ENCODE data around the gene ST6GAL1.

Gene ST6GAL1

GRCh38 chr3:186955898-186956696, 25.8 kb downstream of the ST6GAL1 start:
- H3K9ac ChIP-seq (ENCODE audit: insufficient read length, low read depth): no peak overlapping the region

GRCh38 chr3:186959029-186959624, 28.8 kb downstream of the ST6GAL1 start:
- H3K4me3 ChIP-seq (ENCODE audit: insufficient read length, low read depth): no peak overlapping the region
- H3K27me3 ChIP-seq (ENCODE audit: insufficient read depth, insufficient read length): no peaks in the 10 kb centered on the region
- no peak for DNase-seq (ENCODE audit: low read depth, low spot score)
- H3K9ac ChIP-seq (ENCODE audit: insufficient read length, low read depth): no peak overlapping the region
- H3K36me3 ChIP-seq (ENCODE audit: insufficient read depth, insufficient read length, low read length): peaks cover 9% of the 10 kb centered on the region
- no peaks in the 10 kb centered on the region for H3K9me3 ChIP-seq (ENCODE audit: insufficient read depth, low read length)
- no peak for TF ChIP-seq SUZ12 (IDR thresholded peaks at IDR 0.05; ENCODE audit: extremely low read depth, insufficient read depth, insufficient read length)
- TF ChIP-seq ZNF274 (IDR thresholded peaks at IDR 0.05; ENCODE audit: low read depth, low read length): no peak
- TF ChIP-seq YY1 (IDR thresholded peaks at IDR 0.05; ENCODE audit: insufficient read depth, insufficient read length): no peak
- H3K4me1 ChIP-seq (ENCODE audit: insufficient read depth, insufficient read length): peaks cover 14% of the 10 kb centered on the region

More at GRCh38 chr3:186955898-186956696, 25.8 kb downstream of the ST6GAL1 start:
- Histone ChIP-seq H3K36me3 (ENCODE audit: insufficient read depth, insufficient read length, low read length) (peaks cover 5% of the 10 kb centered on the region), H3K4me3 (ENCODE audit: insufficient read length, low read depth) (no peak overlapping the region), H3K27me3 (ENCODE audit: insufficient read depth, insufficient read length) (no peaks in the 10 kb centered on the region), H3K4me1 (ENCODE audit: insufficient read depth, insufficient read length) (no peaks in the 10 kb centered on the region), H3K9me3 (ENCODE audit: insufficient read depth, low read length) (no peaks in the 10 kb centered on the region)
- DNase-seq (ENCODE audit: low read depth, low spot score): no peak
- TF ChIP-seq SUZ12 (IDR thresholded peaks at IDR 0.05; ENCODE audit: extremely low read depth, insufficient read depth, insufficient read length): no peak
- TF ChIP-seq ZNF274 (IDR thresholded peaks at IDR 0.05; ENCODE audit: low read depth, low read length): no peak
- no peak for TF ChIP-seq YY1 (IDR thresholded peaks at IDR 0.05; ENCODE audit: insufficient read depth, insufficient read length)

- Histone ChIP-seq H3K4me3 (ENCODE audit: insufficient read length, low read depth) (no peak overlapping the region), H3K9me3 (ENCODE audit: insufficient read depth, low read length) (no peaks in the 10 kb centered on the region), H3K9ac (ENCODE audit: insufficient read length, low read depth) (no peak overlapping the region), H3K27me3 (ENCODE audit: insufficient read depth, insufficient read length) (no peaks in the 10 kb centered on the region), H3K4me1 (ENCODE audit: insufficient read depth, insufficient read length) (peaks cover 16% of the 10 kb centered on the region), H3K36me3 (ENCODE audit: insufficient read depth, insufficient read length, low read length) (peaks cover 11% of the 10 kb centered on the region)
- TF ChIP-seq ZNF274 (IDR thresholded peaks at IDR 0.05; ENCODE audit: low read depth, low read length): no peak
- TF ChIP-seq YY1 (IDR thresholded peaks at IDR 0.05; ENCODE audit: insufficient read depth, insufficient read length): no peak
- no peak for TF ChIP-seq SUZ12 (IDR thresholded peaks at IDR 0.05; ENCODE audit: extremely low read depth, insufficient read depth, insufficient read length)
- DNase-seq (ENCODE audit: low read depth, low spot score): no peak
Observed at GRCh38 chr3:186960347-186960746, 30.0 kb downstream of the ST6GAL1 start.

- DNase-seq (ENCODE audit: low read depth, low spot score): no peak
- TF ChIP-seq SUZ12 (IDR thresholded peaks at IDR 0.05; ENCODE audit: extremely low read depth, insufficient read depth, insufficient read length) (no peak), ZNF274 (IDR thresholded peaks at IDR 0.05; ENCODE audit: low read depth, low read length) (no peak), YY1 (IDR thresholded peaks at IDR 0.05; ENCODE audit: insufficient read depth, insufficient read length) (no peak)
- H3K4me3 ChIP-seq (ENCODE audit: insufficient read length, low read depth): no peak overlapping the region
- H3K4me1 ChIP-seq (ENCODE audit: insufficient read depth, insufficient read length): peaks cover 19% of the 10 kb centered on the region
- H3K9ac ChIP-seq (ENCODE audit: insufficient read length, low read depth): no peak overlapping the region
- H3K27me3 ChIP-seq (ENCODE audit: insufficient read depth, insufficient read length): no peaks in the 10 kb centered on the region
- H3K36me3 ChIP-seq (ENCODE audit: insufficient read depth, insufficient read length, low read length): peaks cover 12% of the 10 kb centered on the region
- no peaks in the 10 kb centered on the region for H3K9me3 ChIP-seq (ENCODE audit: insufficient read depth, low read length)
Observed at GRCh38 chr3:186962445-186962844, 32.1 kb downstream of the ST6GAL1 start.

- DNase-seq (ENCODE audit: low read depth, low spot score): no peak
- TF ChIP-seq ZNF274 (IDR thresholded peaks at IDR 0.05; ENCODE audit: low read depth, low read length) (no peak), SUZ12 (IDR thresholded peaks at IDR 0.05; ENCODE audit: extremely low read depth, insufficient read depth, insufficient read length) (no peak), YY1 (IDR thresholded peaks at IDR 0.05; ENCODE audit: insufficient read depth, insufficient read length) (no peak)
- Histone ChIP-seq H3K4me3 (ENCODE audit: insufficient read length, low read depth) (no peak overlapping the region), H3K36me3 (ENCODE audit: insufficient read depth, insufficient read length, low read length) (peaks cover 18% of the 10 kb centered on the region), H3K4me1 (ENCODE audit: insufficient read depth, insufficient read length) (peaks cover 22% of the 10 kb centered on the region), H3K27me3 (ENCODE audit: insufficient read depth, insufficient read length) (no peaks in the 10 kb centered on the region), H3K9me3 (ENCODE audit: insufficient read depth, low read length) (no peaks in the 10 kb centered on the region), H3K9ac (ENCODE audit: insufficient read length, low read depth) (peak overlapping the region; percentile 17)
Observed at GRCh38 chr3:186963636-186964035, 33.3 kb downstream of the ST6GAL1 start.

GRCh38 chr3:186964071-186964470, 33.7 kb downstream of the ST6GAL1 start:
- no peaks in the 10 kb centered on the region for H3K9me3 ChIP-seq (ENCODE audit: insufficient read depth, low read length)
- H3K36me3 ChIP-seq (ENCODE audit: insufficient read depth, insufficient read length, low read length): peaks cover 18% of the 10 kb centered on the region
- no peak for DNase-seq (ENCODE audit: low read depth, low spot score)
- no peak overlapping the region for H3K4me3 ChIP-seq (ENCODE audit: insufficient read length, low read depth)
- TF ChIP-seq SUZ12 (IDR thresholded peaks at IDR 0.05; ENCODE audit: extremely low read depth, insufficient read depth, insufficient read length) (no peak), YY1 (IDR thresholded peaks at IDR 0.05; ENCODE audit: insufficient read depth, insufficient read length) (no peak), ZNF274 (IDR thresholded peaks at IDR 0.05; ENCODE audit: low read depth, low read length) (no peak)
- H3K4me1 ChIP-seq (ENCODE audit: insufficient read depth, insufficient read length): peaks cover 22% of the 10 kb centered on the region
- no peak overlapping the region for H3K9ac ChIP-seq (ENCODE audit: insufficient read length, low read depth)
- H3K27me3 ChIP-seq (ENCODE audit: insufficient read depth, insufficient read length): no peaks in the 10 kb centered on the region

GRCh38 chr3:186964616-186965015, 34.3 kb downstream of the ST6GAL1 start:
- peaks cover 18% of the 10 kb centered on the region for H3K36me3 ChIP-seq (ENCODE audit: insufficient read depth, insufficient read length, low read length)
- H3K4me1 ChIP-seq (ENCODE audit: insufficient read depth, insufficient read length): peaks cover 22% of the 10 kb centered on the region
- no peak overlapping the region for H3K4me3 ChIP-seq (ENCODE audit: insufficient read length, low read depth)
- no peaks in the 10 kb centered on the region for H3K27me3 ChIP-seq (ENCODE audit: insufficient read depth, insufficient read length)
- no peaks in the 10 kb centered on the region for H3K9me3 ChIP-seq (ENCODE audit: insufficient read depth, low read length)
- TF ChIP-seq YY1 (IDR thresholded peaks at IDR 0.05; ENCODE audit: insufficient read depth, insufficient read length) (no peak), ZNF274 (IDR thresholded peaks at IDR 0.05; ENCODE audit: low read depth, low read length) (no peak), SUZ12 (IDR thresholded peaks at IDR 0.05; ENCODE audit: extremely low read depth, insufficient read depth, insufficient read length) (no peak)
- H3K9ac ChIP-seq (ENCODE audit: insufficient read length, low read depth): no peak overlapping the region
- no peak for DNase-seq (ENCODE audit: low read depth, low spot score)
